Measurements from ENCODE around the gene FHOD3. TPM values are rescaled to one million over a fixed set of nuclear protein-coding genes. Genes with fewer than 3 reads are reported as not detected.
A peak's percentile ranks its signal among the peaks of the same experiment; 100 is the strongest.

FHOD3 gene
- total and polyA plus RNA-seq, 9 of the 15 experiments (the other 6 are each of a cell fraction or from before 2014, with no cell fraction given): 0.11 TPM; not detected in 8

GRCh38 chr18:36284671-36285295 is 12.7 kb upstream of the FHOD3 start (continued):
- TF ChIP-seq ATF6 (CRISPR knock-in tag; IDR thresholded peaks at IDR 0.05) (no peak), RCOR1 (IDR thresholded peaks at IDR 0.05; ENCODE audit: borderline replicate concordance in 1 of 2, low read depth in 2 of 2, low read length in 2 of 2) (no peak), ZFPM2 (CRISPR knock-in tag; IDR thresholded peaks at IDR 0.05) (no peak), SIN3A (IDR thresholded peaks at IDR 0.05; ENCODE audit: borderline replicate concordance in 2 of 2, control insufficient read depth in 1 of 2, low read depth in 2 of 2, low read length in 2 of 2) (no peak), MYNN (IDR thresholded peaks at IDR 0.05) (no peak), MYNN (CRISPR knock-in tag; IDR thresholded peaks at IDR 0.05) (no peak), NCOR1 (IDR thresholded peaks at IDR 0.05) (no peak), SMAD2 (IDR thresholded peaks at IDR 0.05; ENCODE audit: low read depth, low read length) (no peak), ARID2 (IDR thresholded peaks at IDR 0.05) (peak; percentile 94), ZNF75A (CRISPR knock-in tag; IDR thresholded peaks at IDR 0.05) (no peak), ZNF282 (CRISPR knock-in tag; IDR thresholded peaks at IDR 0.05) (no peak), SNRNP70 (optimal IDR thresholded peaks at IDR 0.05; ENCODE audit: low read depth, low read length) (no peak), ZNF408 (CRISPR knock-in tag; IDR thresholded peaks at IDR 0.05; ENCODE audit: low read depth) (no peak), OTX1 (CRISPR knock-in tag; IDR thresholded peaks at IDR 0.05) (no peak), STAG1 (CRISPR knock-in tag; IDR thresholded peaks at IDR 0.05; ENCODE audit: borderline replicate concordance) (peak; percentile 68; the same call in 1 of the 2 replicates)

Data from K562 (cell line).